Neural cell (in vitro differentiated cells): Measurements from ENCODE around the gene SRP68.

Source experiments
- EP300 ChIP-seq: fragments of 450-650 bp; conservative IDR thresholded peaks from 2 replicates; pipeline ENCODE4 v1.6.1; 2014; ENCODE audit warnings: antibody characterized with exemption, mild to moderate bottlenecking, moderate library complexity; ENCODE audit not compliant: poor library complexity, severe bottlenecking
- EZH2 ChIP-seq: fragments of 200-600, 300-800 bp; shearing (Covaris generic), sonication (generic); IDR thresholded peaks from 2 replicates; pipeline ENCODE4 v1.6.1; 2014; ENCODE audit warnings: antibody characterized with exemption, low read length, borderline replicate concordance, mild to moderate bottlenecking; ENCODE audit not compliant: insufficient read depth, poor library complexity, severe bottlenecking
- POLR2AphosphoS5 ChIP-seq: IDR thresholded peaks from 2 replicates; pipeline ENCODE4 v1.6.1; 2012
- RAD21 ChIP-seq: fragments of 450-650 bp; conservative IDR thresholded peaks from 2 replicates; pipeline ENCODE4 v1.6.1; 2014; ENCODE audit warnings: antibody characterized with exemption, mild to moderate bottlenecking, moderate library complexity
- SMC3 ChIP-seq: fragments of 450-650 bp; conservative IDR thresholded peaks from 2 replicates; pipeline ENCODE4 v1.6.1; 2014; ENCODE audit warnings: antibody characterized with exemption, mild to moderate bottlenecking, moderate library complexity; ENCODE audit not compliant: poor library complexity
- TAF1 ChIP-seq: IDR thresholded peaks from 2 replicates; pipeline ENCODE4 v1.6.1; 2012; ENCODE audit warnings: low read depth
- TF ChIP-seq, protein P1 (sequence below): fragments of 450-650 bp; IDR thresholded peaks from 2 replicates; pipeline ENCODE4 v1.5.1; 2014; ENCODE audit warnings: antibody characterized with exemption, mild to moderate bottlenecking, moderate library complexity; ENCODE audit not compliant: poor library complexity, severe bottlenecking
- TF ChIP-seq, protein P2 (sequence below): IDR thresholded peaks from 2 replicates; pipeline ENCODE4 v1.6.1; 2012; ENCODE audit warnings: borderline replicate concordance

DNA sequence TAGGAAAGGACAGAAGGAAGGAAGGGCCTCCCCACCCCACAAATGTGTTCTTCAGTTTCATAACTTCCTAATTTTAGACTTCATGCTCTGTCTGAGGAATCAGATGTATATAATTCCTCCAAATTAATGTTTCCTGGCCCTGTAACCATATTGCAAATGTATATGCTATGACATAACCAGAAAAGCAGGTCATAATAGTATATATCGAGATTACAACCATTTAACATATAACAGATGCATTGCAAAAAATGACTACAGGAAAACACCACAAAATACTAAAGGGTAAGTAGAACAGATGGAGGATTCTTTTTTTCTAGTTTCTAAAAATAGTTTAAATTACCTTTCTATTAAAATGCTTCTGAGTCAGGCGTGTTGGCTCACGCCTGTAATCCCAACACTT, 34.4 kb upstream of the SRP68 start:
- TF ChIP-seq, protein P1, sequence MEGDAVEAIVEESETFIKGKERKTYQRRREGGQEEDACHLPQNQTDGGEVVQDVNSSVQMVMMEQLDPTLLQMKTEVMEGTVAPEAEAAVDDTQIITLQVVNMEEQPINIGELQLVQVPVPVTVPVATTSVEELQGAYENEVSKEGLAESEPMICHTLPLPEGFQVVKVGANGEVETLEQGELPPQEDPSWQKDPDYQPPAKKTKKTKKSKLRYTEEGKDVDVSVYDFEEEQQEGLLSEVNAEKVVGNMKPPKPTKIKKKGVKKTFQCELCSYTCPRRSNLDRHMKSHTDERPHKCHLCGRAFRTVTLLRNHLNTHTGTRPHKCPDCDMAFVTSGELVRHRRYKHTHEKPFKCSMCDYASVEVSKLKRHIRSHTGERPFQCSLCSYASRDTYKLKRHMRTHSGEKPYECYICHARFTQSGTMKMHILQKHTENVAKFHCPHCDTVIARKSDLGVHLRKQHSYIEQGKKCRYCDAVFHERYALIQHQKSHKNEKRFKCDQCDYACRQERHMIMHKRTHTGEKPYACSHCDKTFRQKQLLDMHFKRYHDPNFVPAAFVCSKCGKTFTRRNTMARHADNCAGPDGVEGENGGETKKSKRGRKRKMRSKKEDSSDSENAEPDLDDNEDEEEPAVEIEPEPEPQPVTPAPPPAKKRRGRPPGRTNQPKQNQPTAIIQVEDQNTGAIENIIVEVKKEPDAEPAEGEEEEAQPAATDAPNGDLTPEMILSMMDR = no peak
- TF ChIP-seq, protein P2, sequence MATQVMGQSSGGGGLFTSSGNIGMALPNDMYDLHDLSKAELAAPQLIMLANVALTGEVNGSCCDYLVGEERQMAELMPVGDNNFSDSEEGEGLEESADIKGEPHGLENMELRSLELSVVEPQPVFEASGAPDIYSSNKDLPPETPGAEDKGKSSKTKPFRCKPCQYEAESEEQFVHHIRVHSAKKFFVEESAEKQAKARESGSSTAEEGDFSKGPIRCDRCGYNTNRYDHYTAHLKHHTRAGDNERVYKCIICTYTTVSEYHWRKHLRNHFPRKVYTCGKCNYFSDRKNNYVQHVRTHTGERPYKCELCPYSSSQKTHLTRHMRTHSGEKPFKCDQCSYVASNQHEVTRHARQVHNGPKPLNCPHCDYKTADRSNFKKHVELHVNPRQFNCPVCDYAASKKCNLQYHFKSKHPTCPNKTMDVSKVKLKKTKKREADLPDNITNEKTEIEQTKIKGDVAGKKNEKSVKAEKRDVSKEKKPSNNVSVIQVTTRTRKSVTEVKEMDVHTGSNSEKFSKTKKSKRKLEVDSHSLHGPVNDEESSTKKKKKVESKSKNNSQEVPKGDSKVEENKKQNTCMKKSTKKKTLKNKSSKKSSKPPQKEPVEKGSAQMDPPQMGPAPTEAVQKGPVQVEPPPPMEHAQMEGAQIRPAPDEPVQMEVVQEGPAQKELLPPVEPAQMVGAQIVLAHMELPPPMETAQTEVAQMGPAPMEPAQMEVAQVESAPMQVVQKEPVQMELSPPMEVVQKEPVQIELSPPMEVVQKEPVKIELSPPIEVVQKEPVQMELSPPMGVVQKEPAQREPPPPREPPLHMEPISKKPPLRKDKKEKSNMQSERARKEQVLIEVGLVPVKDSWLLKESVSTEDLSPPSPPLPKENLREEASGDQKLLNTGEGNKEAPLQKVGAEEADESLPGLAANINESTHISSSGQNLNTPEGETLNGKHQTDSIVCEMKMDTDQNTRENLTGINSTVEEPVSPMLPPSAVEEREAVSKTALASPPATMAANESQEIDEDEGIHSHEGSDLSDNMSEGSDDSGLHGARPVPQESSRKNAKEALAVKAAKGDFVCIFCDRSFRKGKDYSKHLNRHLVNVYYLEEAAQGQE = no peak
- TF ChIP-seq EZH2 = no peak
- no peak for TF ChIP-seq SMC3
- TF ChIP-seq EP300 = no peak
- TF ChIP-seq RAD21 = no peak
- TF ChIP-seq TAF1 = no peak
- TF ChIP-seq POLR2AphosphoS5 = no peak
